GM10266 (cell line): Measurements from ENCODE around the gene RGS17.

Experiments used
- DNase-seq: peaks from one replicate; pipeline ENCODE4 v3.0.0; 2012; ENCODE audit errors: extremely low spot score
- CTCF ChIP-seq: IDR thresholded peaks from 2 replicates; pipeline ENCODE4 v1.5.1; 2012; ENCODE audit warnings: mild to moderate bottlenecking, low read depth; ENCODE audit not compliant: control insufficient read depth, insufficient read depth; ENCODE audit errors: missing control alignments

Gene RGS17

GRCh38 chr6:153092082-153093013 is 38.7 kb downstream of the RGS17 start:
- TF ChIP-seq CTCF = no peak
- DNase-seq = peak; percentile 19

GRCh38 chr6:153090241-153090930 is 40.7 kb downstream of the RGS17 start:
- TF ChIP-seq CTCF = no peak
- no peak for DNase-seq

GRCh38 chr6:153088796-153089195 is 42.3 kb downstream of the RGS17 start:
- TF ChIP-seq CTCF = no peak

GRCh38 chr6:153087436-153087835 is 43.6 kb downstream of the RGS17 start:
- DNase-seq = no peak
- TF ChIP-seq CTCF = no peak

More at GRCh38 chr6:153088796-153089195, 42.3 kb downstream of the RGS17 start:
- DNase-seq = no peak

GRCh38 chr6:153086225-153086990 is 44.7 kb downstream of the RGS17 start:
- no peak for TF ChIP-seq CTCF
- no peak for DNase-seq

GRCh38 chr6:153085239-153085638 is 45.8 kb downstream of the RGS17 start:
- DNase-seq = no peak
- TF ChIP-seq CTCF = no peak
